H9 (cell line): ENCODE measurements around the gene NME4. TPM values are rescaled to one million over a fixed set of nuclear protein-coding genes. Genes with fewer than 3 reads are reported as not detected.

Source experiments
- DNase-seq: peaks from one replicate; pipeline ENCODE4 v3.0.0-alpha.2; 2017
- H2AFZ ChIP-seq: one replicate; pipeline ENCODE4 v1.6.1; 2013; ENCODE audit warnings: mild to moderate bottlenecking, low read length, control low read depth, moderate library complexity
- H2AK5ac ChIP-seq: 2 replicates; pipeline ENCODE4 v1.6.1; 2013; ENCODE audit warnings: low read length, control low read depth, mixed read lengths; ENCODE audit not compliant: insufficient read length
- H2BK120ac ChIP-seq: one replicate; pipeline ENCODE4 v1.6.1; 2013; ENCODE audit warnings: low read depth, mild to moderate bottlenecking, low read length, control low read depth, inconsistent platforms; ENCODE audit not compliant: poor library complexity, severe bottlenecking
- H2BK12ac ChIP-seq: 2 replicates; pipeline ENCODE4 v1.6.1; 2013; ENCODE audit warnings: low read length, control low read depth, mixed read lengths, low read depth; ENCODE audit not compliant: insufficient read length
- H2BK15ac ChIP-seq: 2 replicates; pipeline ENCODE4 v1.6.1; 2013; ENCODE audit warnings: low read depth, low read length, control low read depth
- H2BK20ac ChIP-seq: one replicate; pipeline ENCODE4 v1.6.1; 2013; ENCODE audit warnings: low read depth, mild to moderate bottlenecking, low read length, control low read depth, inconsistent platforms; ENCODE audit not compliant: poor library complexity, severe bottlenecking
- H2BK5ac ChIP-seq: 2 replicates; pipeline ENCODE4 v1.6.1; 2013; ENCODE audit warnings: low read length, control low read depth, mixed read lengths; ENCODE audit not compliant: insufficient read length
- H3K14ac ChIP-seq: 2 replicates; pipeline ENCODE4 v1.6.1; 2013; ENCODE audit warnings: low read length, control low read depth; ENCODE audit not compliant: insufficient read depth
- H3K18ac ChIP-seq: 2 replicates; pipeline ENCODE4 v1.6.1; 2013; ENCODE audit warnings: low read depth, mild to moderate bottlenecking, mixed read lengths, low read length, control low read depth; ENCODE audit not compliant: insufficient read length
- H3K23ac ChIP-seq: 2 replicates; pipeline ENCODE4 v1.6.1; 2013; ENCODE audit warnings: low read length, control low read depth, mixed read lengths, low read depth; ENCODE audit not compliant: insufficient read length
- H3K23me2 ChIP-seq: 2 replicates; pipeline ENCODE4 v1.6.1; 2013; ENCODE audit warnings: low read depth, mild to moderate bottlenecking, mixed read lengths, low read length, control low read depth; ENCODE audit not compliant: insufficient read length, poor library complexity, severe bottlenecking
- H3K27ac ChIP-seq: 2 replicates; pipeline ENCODE4 v1.5.1; 2013; ENCODE audit warnings: low read length, control low read depth, mixed read lengths, low read depth; ENCODE audit not compliant: insufficient read length
- H3K27me3 ChIP-seq: 2 replicates; pipeline ENCODE4 v1.6.1; 2013; ENCODE audit warnings: low read length, control low read depth, inconsistent platforms; ENCODE audit not compliant: insufficient read depth
- H3K4ac ChIP-seq: 2 replicates; pipeline ENCODE4 v1.6.1; 2013; ENCODE audit warnings: low read depth, mild to moderate bottlenecking, control low read depth, inconsistent platforms, low read length, moderate library complexity
- H3K4me1 ChIP-seq: 2 replicates; pipeline ENCODE4 v1.6.1; 2013; ENCODE audit warnings: low read length, control low read depth, inconsistent platforms; ENCODE audit not compliant: insufficient read depth
- H3K4me2 ChIP-seq: 2 replicates; pipeline ENCODE4 v1.6.1; 2013; ENCODE audit warnings: low read length, control low read depth, mixed read lengths; ENCODE audit not compliant: insufficient read length, insufficient read depth
- H3K56ac ChIP-seq: 2 replicates; pipeline ENCODE4 v1.6.1; 2013; ENCODE audit warnings: low read depth, mild to moderate bottlenecking, mixed read lengths, low read length, control low read depth; ENCODE audit not compliant: insufficient read length
- H3K79me1 ChIP-seq: 2 replicates; pipeline ENCODE4 v1.6.1; 2013; ENCODE audit warnings: low read depth, mild to moderate bottlenecking, moderate library complexity, low read length, control low read depth, inconsistent platforms; ENCODE audit not compliant: insufficient read depth, poor library complexity, severe bottlenecking
- H3K79me2 ChIP-seq: 2 replicates; pipeline ENCODE4 v1.6.1; 2013; ENCODE audit warnings: low read length, control low read depth, inconsistent platforms; ENCODE audit not compliant: insufficient read depth
- H3K9ac ChIP-seq: 2 replicates; pipeline ENCODE4 v1.6.1; 2013; ENCODE audit warnings: low read length, control low read depth, mixed read lengths; ENCODE audit not compliant: insufficient read length; ENCODE audit errors: extremely low read depth
- H3K9me3 ChIP-seq: one replicate; pipeline ENCODE4 v1.6.1; 2013; ENCODE audit warnings: low read depth, low read length, inconsistent platforms; ENCODE audit not compliant: control insufficient read depth
- H3T11ph ChIP-seq: one replicate; pipeline ENCODE4 v1.6.1; 2013; ENCODE audit warnings: mild to moderate bottlenecking, low read length, control low read depth, inconsistent platforms
- H4K20me1 ChIP-seq: one replicate; pipeline ENCODE4 v1.6.1; 2013; ENCODE audit not compliant: control insufficient read depth, insufficient read length, insufficient read depth
- H4K5ac ChIP-seq: 2 replicates; pipeline ENCODE4 v1.6.1; 2013; ENCODE audit warnings: low read depth, mild to moderate bottlenecking, mixed read lengths, low read length, control low read depth; ENCODE audit not compliant: insufficient read length
- H4K8ac ChIP-seq: replicated peaks from 2 replicates; pipeline ENCODE4 v1.6.1; 2013; ENCODE audit warnings: low read length, control low read depth, mixed read lengths, low read depth; ENCODE audit not compliant: insufficient read length
- H4K91ac ChIP-seq: 2 replicates; pipeline ENCODE4 v1.6.1; 2013; ENCODE audit warnings: low read depth, mild to moderate bottlenecking, moderate library complexity, mixed read lengths, low read length, control low read depth; ENCODE audit not compliant: insufficient read length
- H3K27ac Mint-ChIP-seq, 3 experiments: 2 replicates in 2 of 3; 3 replicates in 1 of 3; pipeline ENCODE4 v1.8.0; 2020 to 2021; ENCODE audit warnings: mixed read lengths in 3 of 3, mild to moderate bottlenecking in 1 of 3, moderate library complexity in 1 of 3
- H3K27me3 Mint-ChIP-seq: 2 replicates; pipeline ENCODE4 v1.8.0; 2021; ENCODE audit warnings: low read depth, mild to moderate bottlenecking, moderate library complexity, mixed read lengths
- H3K36me3 Mint-ChIP-seq, 3 experiments: 2 replicates in 2 of 3; 3 replicates in 1 of 3; pipeline ENCODE4 v1.8.0; 2020 to 2021; ENCODE audit warnings: low read depth in 3 of 3, mixed read lengths in 3 of 3; ENCODE audit not compliant: insufficient read depth in 1 of 3
- H3K4me1 Mint-ChIP-seq, 2 experiments: 2 replicates each; pipeline ENCODE4 v1.8.0; 2020; ENCODE audit warnings: mixed read lengths in 2 of 2
- H3K4me3 Mint-ChIP-seq, 2 experiments: 2 replicates in 1 of 2; 3 replicates in 1 of 2; pipeline ENCODE4 v1.8.0; 2020 to 2021; ENCODE audit warnings: mild to moderate bottlenecking in 2 of 2, mixed read lengths in 2 of 2, moderate library complexity in 1 of 2
- H3K9me3 Mint-ChIP-seq, 2 experiments: 2 replicates in 1 of 2; 3 replicates in 1 of 2; pipeline ENCODE4 v1.8.0; 2020; ENCODE audit warnings: mild to moderate bottlenecking in 2 of 2, mixed read lengths in 2 of 2, moderate library complexity in 1 of 2
- WGBS: extraction: QIAGEN DNeasy Blood & Tissue Kit; methylation state at CpG from one replicate; pipeline ENCODE4 v1.1.7; 2013; ENCODE audit warnings: missing lambda C conversion rate, low lambda C conversion rate, mixed read lengths; ENCODE audit not compliant: insufficient read length; ENCODE audit errors: extremely low coverage; 5-methylcytosine and 5-hydroxymethylcytosine counted together
- total RNA-seq: library from RNA; stranded (reverse); gene quantifications from 2 replicates; pipeline ENCODE4 v1.2.1, GENCODE V29; 2021
- TF ChIP-seq, protein P1 (sequence below): fragments of 200-600 bp; sonication (generic); conservative IDR thresholded peaks from 3 replicates; pipeline ENCODE4 v1.8.0; 2021; ENCODE audit warnings: antibody characterized with exemption, mild to moderate bottlenecking

NME4 gene
- total RNA-seq, 1 experiment from 2014 or later = 320 TPM

GRCh38 chr16:380762-381011, 16.3 kb upstream of the NME4 start:
- Histone ChIP-seq H2AK5ac (no peak overlapping the region), H4K8ac (no peak overlapping the region), H3K79me1 (no peaks in the 10 kb centered on the region), H3K4me2 (peak overlapping the region; percentile 45), H3K56ac (no peak overlapping the region), H3K4me1 (no peaks in the 10 kb centered on the region; the same call in 1 of the 2 replicates), H3K27ac (no peak overlapping the region), H3K23me2 (peaks cover 9% of the 10 kb centered on the region), H3K9me3 (no peaks in the 10 kb centered on the region), H3K9ac (no peak overlapping the region), H2BK15ac (no peak overlapping the region), H3K4ac (no peak overlapping the region), H3K79me2 (no peaks in the 10 kb centered on the region; the same call in 1 of the 2 replicates), H4K91ac (no peak overlapping the region), H2BK120ac (no peak overlapping the region), H2BK12ac (no peak overlapping the region), H3T11ph (no peak overlapping the region), H4K20me1 (no peaks in the 10 kb centered on the region), H3K18ac (no peak overlapping the region), H2AFZ (no peak overlapping the region), H3K14ac (no peak overlapping the region), H2BK20ac (no peak overlapping the region), H2BK5ac (no peak overlapping the region), H4K5ac (no peak overlapping the region), H3K23ac (no peak overlapping the region), H3K27me3 (no peaks in the 10 kb centered on the region)
- TF ChIP-seq, protein P1, sequence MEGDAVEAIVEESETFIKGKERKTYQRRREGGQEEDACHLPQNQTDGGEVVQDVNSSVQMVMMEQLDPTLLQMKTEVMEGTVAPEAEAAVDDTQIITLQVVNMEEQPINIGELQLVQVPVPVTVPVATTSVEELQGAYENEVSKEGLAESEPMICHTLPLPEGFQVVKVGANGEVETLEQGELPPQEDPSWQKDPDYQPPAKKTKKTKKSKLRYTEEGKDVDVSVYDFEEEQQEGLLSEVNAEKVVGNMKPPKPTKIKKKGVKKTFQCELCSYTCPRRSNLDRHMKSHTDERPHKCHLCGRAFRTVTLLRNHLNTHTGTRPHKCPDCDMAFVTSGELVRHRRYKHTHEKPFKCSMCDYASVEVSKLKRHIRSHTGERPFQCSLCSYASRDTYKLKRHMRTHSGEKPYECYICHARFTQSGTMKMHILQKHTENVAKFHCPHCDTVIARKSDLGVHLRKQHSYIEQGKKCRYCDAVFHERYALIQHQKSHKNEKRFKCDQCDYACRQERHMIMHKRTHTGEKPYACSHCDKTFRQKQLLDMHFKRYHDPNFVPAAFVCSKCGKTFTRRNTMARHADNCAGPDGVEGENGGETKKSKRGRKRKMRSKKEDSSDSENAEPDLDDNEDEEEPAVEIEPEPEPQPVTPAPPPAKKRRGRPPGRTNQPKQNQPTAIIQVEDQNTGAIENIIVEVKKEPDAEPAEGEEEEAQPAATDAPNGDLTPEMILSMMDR = no peak
- Mint-ChIP-seq H3K27ac (no peak overlapping the region; a peak in 1 of 7 replicates), H3K9me3 (no peaks in the 10 kb centered on the region), H3K27me3 (peaks cover 3% of the 10 kb centered on the region; the same call in 1 of the 2 replicates), H3K4me1 (peaks cover 20 to 43% of the 10 kb centered on the region in 2 experiments), H3K4me3 (peak overlapping the region; percentile 81 to 88), H3K36me3 (peaks cover 0 to 16% (median 5%) of the 10 kb centered on the region in 3 experiments; a peak in 6 of 7 replicates)
- no peak for DNase-seq
- WGBS = no CpG with 5 or more reads among the region's 12 CpGs
